Loucy (cell line): ENCODE measurements around the gene GRHL3.

ENCODE experiments used
- CTCF ChIP-seq: fragments of 200-600 bp; sonication (generic); conservative IDR thresholded peaks from 2 replicates; pipeline ENCODE4 v1.5.1; 2014; ENCODE audit warnings: mild to moderate bottlenecking, antibody characterized with exemption, low read length
- EZH2phosphoT487 ChIP-seq: fragments of 200-600 bp; IDR thresholded peaks from 2 replicates; pipeline ENCODE4 v1.6.1; 2018; ENCODE audit warnings: antibody characterized with exemption, mild to moderate bottlenecking, moderate library complexity, borderline replicate concordance

- TF ChIP-seq CTCF (no peak), EZH2phosphoT487 (no peak)
Measured at GRCh38 chr1:24347159-24347934, 28.2 kb downstream of the GRHL3 start.
